ENCODE data around the gene SPX.

- TF ChIP-seq EP300 (IDR thresholded peaks at IDR 0.05) (no peak), CTCF (IDR thresholded peaks at IDR 0.05) (no peak)
Measured at GRCh38 chr12:21538061-21538653, 12.1 kb downstream of the SPX start.

Measured in tibial nerve (tissue), 4 donors.